HCT116 (cell line): ENCODE results near the gene KRT78. TPM values are rescaled to one million over a fixed set of nuclear protein-coding genes. Genes with fewer than 3 reads are reported as not detected.

Experiments
- ATAC-seq: fragments of 200-7000 bp; cut with Tn5 transposase; 2 replicates; pipeline ENCODE4 v1.9.1; 2020; ENCODE audit warnings: mild to moderate bottlenecking, moderate library complexity
- BruUV-seq: library from RNA; stranded (reverse); fragments of 400-500 nt; replicated peaks from 2 replicates; lab custom pipeline; 2021; lab: Mats Ljungman, UMichigan
- CTCF ChIA-PET: fragments of 300-600 bp; sonication (Branson Sonifier 250); formaldehyde crosslinking; loops from one replicate; lab custom pipeline; 2021; ENCODE audit warnings: antibody characterized with exemption; lab: Charles Lee
- POLR2A ChIA-PET: fragments of 300-600, 350-600 bp; sonication (Branson Sonifier 250); formaldehyde crosslinking; loops from one replicate; lab custom pipeline; 2021; ENCODE audit warnings: antibody characterized with exemption; lab: Charles Lee
- RAD21 ChIA-PET, 2 experiments: fragments of 300-600 bp; sonication (Branson Sonifier 250); formaldehyde crosslinking; loops; one replicate each; lab custom pipeline; 2023; ENCODE audit warnings: low total read pairs in 2 of 2; ENCODE audit not compliant: uncharacterized antibody in 2 of 2, unreplicated experiment in 2 of 2, low non-redundant PET in 1 of 2; lab: Charles Lee
- DNase-seq: peaks from one replicate; pipeline ENCODE4 v3.0.0-alpha.2; 2010; ENCODE audit warnings: low read depth, low spot score
- H2AFZ ChIP-seq: fragments of 200-600 bp; shearing (Covaris generic), sonication (generic); 2 replicates; pipeline ENCODE4 v1.6.1; 2017; ENCODE audit warnings: low read depth, mixed run types, mixed read lengths, antibody characterized with exemption, low read length; ENCODE audit not compliant: poor library complexity, severe bottlenecking
- H3K27ac ChIP-seq: 2 replicates; pipeline ENCODE4 v1.5.1; 2012; ENCODE audit warnings: low read depth, low read length
- H3K27me3 ChIP-seq: fragments of 200-600 bp; sonication (generic); 2 replicates; pipeline ENCODE4 v1.6.1; 2016; ENCODE audit warnings: mixed run types, low read length, mixed read lengths; ENCODE audit not compliant: insufficient read depth
- H3K36me3 ChIP-seq, 2 experiments: fragments of 200-500 bp in 1 of 2; fragments of 200-600 bp in 1 of 2; sonication (Bioruptor generic) in 1 of 2; sonication (generic) in 1 of 2; 2 replicates each; pipeline versions ENCODE4 v1.5.1 to v1.6.1; 2014 to 2016; ENCODE audit warnings: low read length in 2 of 2, inconsistent platforms in 1 of 2, mixed read lengths in 1 of 2, mixed run types in 1 of 2; ENCODE audit not compliant: insufficient read depth in 2 of 2, control insufficient read depth in 1 of 2
- H3K4me1 ChIP-seq, 2 experiments: fragments of 200-600 bp in 1 of 2; sonication (generic) in 1 of 2; 2 replicates each; pipeline versions ENCODE4 v1.5.1 to v1.6.1; 2012 to 2017; ENCODE audit warnings: low read length in 2 of 2, inconsistent platforms in 1 of 2, mild to moderate bottlenecking in 1 of 2, mixed read lengths in 1 of 2, mixed run types in 1 of 2, moderate library complexity in 1 of 2; ENCODE audit not compliant: insufficient read depth in 2 of 2, control insufficient read depth in 1 of 2
- H3K4me2 ChIP-seq: fragments of 200-600 bp; sonication (generic); 2 replicates; pipeline ENCODE4 v1.6.1; 2017; ENCODE audit warnings: mixed run types, low read length, mixed read lengths
- H3K4me3 ChIP-seq, 2 experiments: fragments of 200-600 bp in 1 of 2; sonication (generic) in 1 of 2; replicated peaks in 1 of 2; 2 replicates each; pipeline ENCODE4 v1.5.1; 2011 to 2016; ENCODE audit warnings: low read length in 2 of 2, control low read depth in 1 of 2, low read depth in 1 of 2, mild to moderate bottlenecking in 1 of 2, mixed read lengths in 1 of 2, mixed run types in 1 of 2
- H3K79me2 ChIP-seq: fragments of 200-600 bp; sonication (generic); 2 replicates; pipeline ENCODE4 v1.6.1; 2017; ENCODE audit warnings: mild to moderate bottlenecking, mixed run types, low read length, moderate library complexity, mixed read lengths; ENCODE audit not compliant: insufficient read depth
- H3K9ac ChIP-seq: fragments of 200-600 bp; sonication (generic); 2 replicates; pipeline ENCODE4 v1.6.1; 2016; ENCODE audit warnings: low read length, mixed read lengths
- H3K9me2 ChIP-seq: fragments of 200-600 bp; sonication (generic), shearing (Covaris generic); 2 replicates; pipeline ENCODE4 v1.6.1; 2017; ENCODE audit warnings: mixed run types, mild to moderate bottlenecking, moderate library complexity; ENCODE audit not compliant: insufficient read depth
- H3K9me3 ChIP-seq, 2 experiments: fragments of 200-500 bp in 1 of 2; fragments of 200-600 bp in 1 of 2; sonication (Bioruptor generic) in 1 of 2; sonication (generic) in 1 of 2; 2 replicates each; pipeline ENCODE4 v1.6.1; 2014 to 2017; ENCODE audit warnings: low read length in 2 of 2, mixed read lengths in 2 of 2, inconsistent platforms in 1 of 2, low read depth in 1 of 2, mild to moderate bottlenecking in 1 of 2, mixed run types in 1 of 2, moderate library complexity in 1 of 2; ENCODE audit not compliant: control insufficient read depth in 1 of 2, insufficient read depth in 1 of 2
- H4K20me1 ChIP-seq: fragments of 200-600 bp; sonication (generic), shearing (Covaris generic); 2 replicates; pipeline ENCODE4 v1.6.1; 2017; ENCODE audit warnings: mixed run types, mild to moderate bottlenecking, moderate library complexity; ENCODE audit not compliant: insufficient read depth
- CEBPB ChIP-seq: IDR thresholded peaks from 2 replicates; pipeline ENCODE4 v1.6.1; 2012; ENCODE audit warnings: low read depth
- EGR1 ChIP-seq: IDR thresholded peaks from 2 replicates; pipeline ENCODE4 v1.6.1; 2012; ENCODE audit warnings: low read depth
- EZH2phosphoT487 ChIP-seq: fragments of 200-600 bp; IDR thresholded peaks from 2 replicates; pipeline ENCODE4 v1.6.1; 2018; ENCODE audit warnings: antibody characterized with exemption, borderline replicate concordance
- TCF7L2 ChIP-seq: IDR thresholded peaks from 2 replicates; pipeline ENCODE4 v1.7.0; 2011; ENCODE audit warnings: borderline replicate concordance, inconsistent platforms; ENCODE audit not compliant: insufficient read depth, insufficient read length; ENCODE audit errors: extremely low read depth
- YY1 ChIP-seq: IDR thresholded peaks from 2 replicates; pipeline ENCODE4 v1.6.1; 2011; ENCODE audit warnings: low read length, low read depth, moderate library complexity, mild to moderate bottlenecking; ENCODE audit not compliant: insufficient replicate concordance; ENCODE audit errors: extremely low read depth
- intact Hi-C: fragments of 100-400 bp; cut with micrococcal nuclease; formaldehyde crosslinking; loops from 2 replicates; pipeline ENCODE4 v1.10.0; 2022
- total RNA-seq: library from RNA; stranded (reverse); gene quantifications from one replicate; pipeline ENCODE4 v1.2.1, GENCODE V29; 2021; ENCODE audit not compliant: unreplicated experiment
- TF ChIP-seq, protein P1 (sequence below): IDR thresholded peaks from 2 replicates; pipeline ENCODE4 v1.6.1; 2012; ENCODE audit warnings: low read depth

KRT78 gene
- total RNA-seq, 1 experiment from 2014 or later: not detected

DNA sequence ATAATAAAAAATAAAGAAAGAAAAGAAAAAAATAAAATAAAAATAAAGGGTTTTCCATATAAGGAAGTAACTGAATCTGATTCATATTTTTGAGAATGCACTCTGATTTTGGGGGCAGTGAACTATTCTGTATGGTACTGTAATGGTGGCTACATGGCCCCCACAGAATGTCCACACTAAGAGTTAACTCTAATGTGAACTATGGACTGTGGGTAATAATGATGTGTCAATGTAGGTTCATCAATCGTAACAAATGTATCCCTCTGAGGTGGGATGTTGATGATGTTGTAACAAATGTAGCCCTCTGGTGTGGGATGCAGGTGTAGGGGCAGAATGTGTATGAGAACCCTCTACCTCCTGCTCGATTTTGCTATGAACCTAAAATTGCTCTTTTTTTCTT is 42.2 kb upstream of the KRT78 start:
- Histone ChIP-seq H3K9ac (no peak overlapping the region), H4K20me1 (no peaks in the 10 kb centered on the region), H3K4me2 (no peak overlapping the region), H3K4me1 (peaks cover 16 to 21% of the 10 kb centered on the region in 2 experiments), H3K27ac (no peak overlapping the region), H3K4me3 (no peak overlapping the region), H3K36me3 (no peaks in the 10 kb centered on the region), H3K79me2 (no peaks in the 10 kb centered on the region), H3K9me2 (no peaks in the 10 kb centered on the region), H3K9me3 (no peaks in the 10 kb centered on the region), H2AFZ (no peak overlapping the region), H3K27me3 (no peaks in the 10 kb centered on the region)
- POLR2A ChIA-PET: interaction anchor here (0.7 kb wide), 1 partner anchor 93 kb away, joined by 5 read pairs; no protein-coding TSS in a partner anchor
- BruUV-seq: no TSS peak
- CTCF ChIA-PET: no interaction called here
- TF ChIP-seq EZH2phosphoT487: no peak
- no peak for TF ChIP-seq YY1
- TF ChIP-seq EGR1: no peak
- intact Hi-C loops: no loop called here
- DNase-seq (no peak), ATAC-seq (no peak)
- RAD21 ChIA-PET: no interaction called here

DNA sequence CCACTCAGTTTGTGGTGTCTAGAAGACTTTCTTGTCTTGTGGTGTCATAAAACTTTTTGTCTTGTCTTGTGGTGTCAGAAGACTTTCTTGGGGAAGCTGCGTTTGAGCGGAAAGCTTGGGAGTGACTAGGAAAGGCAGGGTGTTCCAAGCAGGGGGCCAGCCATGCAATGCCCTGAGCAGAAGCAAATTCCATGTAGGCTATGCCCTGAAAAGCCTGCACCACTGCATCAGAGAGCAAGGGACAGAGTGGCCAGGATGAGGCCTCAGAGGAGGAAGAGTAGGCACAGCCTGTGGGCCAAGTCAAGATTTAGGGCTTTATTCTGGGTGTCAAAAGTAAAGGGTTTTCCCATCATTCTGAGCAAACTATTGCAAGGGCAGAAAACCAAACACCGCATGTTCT is 41.6 kb upstream of the KRT78 start:
- POLR2A ChIA-PET: interaction anchor here (1.8 kb wide), 1 partner anchor 7 kb away, joined by 6 read pairs; no protein-coding TSS in a partner anchor
- intact Hi-C loops: no loop called here
- H4K20me1 ChIP-seq: no peaks in the 10 kb centered on the region
- RAD21 ChIA-PET: no interaction called here
- no peak for TF ChIP-seq TCF7L2
- TF ChIP-seq CEBPB: no peak
- TF ChIP-seq, protein P1, sequence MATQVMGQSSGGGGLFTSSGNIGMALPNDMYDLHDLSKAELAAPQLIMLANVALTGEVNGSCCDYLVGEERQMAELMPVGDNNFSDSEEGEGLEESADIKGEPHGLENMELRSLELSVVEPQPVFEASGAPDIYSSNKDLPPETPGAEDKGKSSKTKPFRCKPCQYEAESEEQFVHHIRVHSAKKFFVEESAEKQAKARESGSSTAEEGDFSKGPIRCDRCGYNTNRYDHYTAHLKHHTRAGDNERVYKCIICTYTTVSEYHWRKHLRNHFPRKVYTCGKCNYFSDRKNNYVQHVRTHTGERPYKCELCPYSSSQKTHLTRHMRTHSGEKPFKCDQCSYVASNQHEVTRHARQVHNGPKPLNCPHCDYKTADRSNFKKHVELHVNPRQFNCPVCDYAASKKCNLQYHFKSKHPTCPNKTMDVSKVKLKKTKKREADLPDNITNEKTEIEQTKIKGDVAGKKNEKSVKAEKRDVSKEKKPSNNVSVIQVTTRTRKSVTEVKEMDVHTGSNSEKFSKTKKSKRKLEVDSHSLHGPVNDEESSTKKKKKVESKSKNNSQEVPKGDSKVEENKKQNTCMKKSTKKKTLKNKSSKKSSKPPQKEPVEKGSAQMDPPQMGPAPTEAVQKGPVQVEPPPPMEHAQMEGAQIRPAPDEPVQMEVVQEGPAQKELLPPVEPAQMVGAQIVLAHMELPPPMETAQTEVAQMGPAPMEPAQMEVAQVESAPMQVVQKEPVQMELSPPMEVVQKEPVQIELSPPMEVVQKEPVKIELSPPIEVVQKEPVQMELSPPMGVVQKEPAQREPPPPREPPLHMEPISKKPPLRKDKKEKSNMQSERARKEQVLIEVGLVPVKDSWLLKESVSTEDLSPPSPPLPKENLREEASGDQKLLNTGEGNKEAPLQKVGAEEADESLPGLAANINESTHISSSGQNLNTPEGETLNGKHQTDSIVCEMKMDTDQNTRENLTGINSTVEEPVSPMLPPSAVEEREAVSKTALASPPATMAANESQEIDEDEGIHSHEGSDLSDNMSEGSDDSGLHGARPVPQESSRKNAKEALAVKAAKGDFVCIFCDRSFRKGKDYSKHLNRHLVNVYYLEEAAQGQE: no peak
- no peaks in the 10 kb centered on the region for H3K9me2 ChIP-seq
- H3K36me3 ChIP-seq: no peaks in the 10 kb centered on the region
- H3K4me3 ChIP-seq: no peak overlapping the region
- H3K27me3 ChIP-seq: no peaks in the 10 kb centered on the region
- BruUV-seq: no TSS peak
- H3K4me1 ChIP-seq: peaks cover 14 to 21% of the 10 kb centered on the region in 2 experiments; a peak in 3 of 4 replicates
- H2AFZ ChIP-seq: no peak overlapping the region
- ATAC-seq (no peak), DNase-seq (no peak)
- no peak overlapping the region for H3K27ac ChIP-seq
- no peak overlapping the region for H3K4me2 ChIP-seq
- H3K9me3 ChIP-seq: no peaks in the 10 kb centered on the region
- no peaks in the 10 kb centered on the region for H3K79me2 ChIP-seq
- CTCF ChIA-PET: interaction anchor here (9.5 kb wide), 1 partner anchor 89 kb away, joined by 370 read pairs; no protein-coding TSS in a partner anchor
- H3K9ac ChIP-seq: no peak overlapping the region
